Measurements from ENCODE around the gene TPCN2.

DNA sequence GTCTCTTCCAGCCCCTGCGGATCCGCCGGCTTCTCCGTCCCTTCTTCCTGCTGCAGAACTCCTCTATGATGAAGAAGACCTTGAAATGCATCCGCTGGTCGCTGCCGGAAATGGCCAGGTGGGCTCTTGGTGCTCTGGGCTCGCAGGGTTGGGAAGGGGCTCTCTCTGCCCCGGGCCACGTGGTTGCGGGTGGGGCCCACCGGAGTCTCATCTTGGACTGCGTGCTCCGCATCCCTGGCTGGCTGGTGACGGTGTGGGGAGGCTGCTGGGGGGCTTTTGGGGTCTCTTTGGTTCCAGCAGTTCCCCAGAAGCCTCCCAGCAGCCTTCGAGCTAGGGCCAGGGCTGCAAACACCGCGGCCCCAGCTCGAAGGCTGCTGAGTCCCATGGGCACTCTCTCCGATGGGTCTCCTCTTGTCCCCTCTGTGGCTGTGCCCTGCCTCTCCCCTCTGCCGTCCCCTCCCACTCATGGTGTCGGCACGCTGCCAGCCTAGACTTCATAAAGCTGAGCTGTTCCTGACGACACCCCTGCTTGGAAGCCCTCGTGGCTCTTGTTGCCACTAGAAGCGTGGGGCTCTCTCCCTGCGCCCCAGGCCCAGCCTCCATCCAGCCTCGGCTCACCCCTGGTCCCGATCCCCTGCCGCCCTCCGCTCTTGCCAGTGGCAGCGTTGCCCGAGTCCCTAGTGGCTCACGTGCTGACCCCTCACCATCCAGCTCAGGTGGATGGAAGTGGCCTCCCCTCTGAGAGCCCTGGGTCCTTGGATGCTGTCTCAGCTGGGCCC is 14.3 kb downstream of the TPCN2 start:
- TF ChIP-seq, protein P1, sequence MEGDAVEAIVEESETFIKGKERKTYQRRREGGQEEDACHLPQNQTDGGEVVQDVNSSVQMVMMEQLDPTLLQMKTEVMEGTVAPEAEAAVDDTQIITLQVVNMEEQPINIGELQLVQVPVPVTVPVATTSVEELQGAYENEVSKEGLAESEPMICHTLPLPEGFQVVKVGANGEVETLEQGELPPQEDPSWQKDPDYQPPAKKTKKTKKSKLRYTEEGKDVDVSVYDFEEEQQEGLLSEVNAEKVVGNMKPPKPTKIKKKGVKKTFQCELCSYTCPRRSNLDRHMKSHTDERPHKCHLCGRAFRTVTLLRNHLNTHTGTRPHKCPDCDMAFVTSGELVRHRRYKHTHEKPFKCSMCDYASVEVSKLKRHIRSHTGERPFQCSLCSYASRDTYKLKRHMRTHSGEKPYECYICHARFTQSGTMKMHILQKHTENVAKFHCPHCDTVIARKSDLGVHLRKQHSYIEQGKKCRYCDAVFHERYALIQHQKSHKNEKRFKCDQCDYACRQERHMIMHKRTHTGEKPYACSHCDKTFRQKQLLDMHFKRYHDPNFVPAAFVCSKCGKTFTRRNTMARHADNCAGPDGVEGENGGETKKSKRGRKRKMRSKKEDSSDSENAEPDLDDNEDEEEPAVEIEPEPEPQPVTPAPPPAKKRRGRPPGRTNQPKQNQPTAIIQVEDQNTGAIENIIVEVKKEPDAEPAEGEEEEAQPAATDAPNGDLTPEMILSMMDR (IDR thresholded peaks at IDR 0.05; ENCODE audit: insufficient read depth, low read depth, low read length) = no peak
- no peak for TF ChIP-seq EZH2 (IDR thresholded peaks at IDR 0.05; ENCODE audit: insufficient read depth, low read length)
